Activated naive CD4-positive, alpha-beta T cell (primary cell): Measurements from ENCODE around the gene DICER1.
"Not testable (repeated sequence)": the region's sequence is repeated elsewhere in the genome, so short reads cannot be mapped to it uniquely, and the experiment has no call there.

Experiments used
- DNase-seq, 4 experiments: peaks; one replicate each; lab custom pipeline; 2025; lab: John Stamatoyannopoulos, UW

The DICER1 gene

DNA sequence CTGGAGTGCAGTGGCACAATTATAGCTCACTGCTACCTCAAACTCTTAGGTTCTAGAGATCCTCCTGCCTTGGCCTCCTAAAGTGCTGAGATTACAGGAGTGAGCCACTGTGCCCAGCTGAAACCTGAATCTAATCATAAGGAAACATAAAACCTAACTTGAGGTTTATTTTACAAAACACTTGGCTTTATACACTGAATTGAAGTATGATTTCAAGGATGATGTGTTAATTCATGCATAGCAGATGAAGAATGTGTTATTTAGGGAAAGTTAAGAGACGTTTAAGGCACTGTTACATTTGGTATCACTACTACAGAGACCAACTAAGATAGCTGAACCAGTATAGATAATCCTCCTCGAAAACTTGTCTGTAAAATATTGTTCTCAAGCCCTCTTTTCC, 6.4 kb downstream of the DICER1 start:
- DNase-seq = no peak

DNA sequence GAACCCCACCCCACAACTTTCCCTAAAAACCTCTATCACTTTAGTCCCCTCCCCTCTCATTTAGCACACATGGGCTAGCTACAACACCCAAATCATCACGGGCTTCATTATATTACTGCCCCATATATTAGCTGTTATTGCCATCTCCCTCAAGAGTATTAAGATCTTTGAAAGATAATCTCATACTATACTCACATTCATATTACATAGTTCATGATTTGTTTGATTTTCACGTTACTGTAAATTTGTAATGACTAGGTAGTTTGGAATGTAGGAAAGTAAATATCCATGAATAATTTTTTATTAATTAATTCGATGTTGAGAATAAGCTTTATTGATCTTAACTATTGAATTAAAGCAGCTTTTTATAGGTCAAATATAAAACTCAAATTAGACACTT, 7.9 kb downstream of the DICER1 start:
- DNase-seq = no peak

GRCh38 chr14:95147597-95147996, 9.7 kb downstream of the DICER1 start:
- no peak for DNase-seq

DNA sequence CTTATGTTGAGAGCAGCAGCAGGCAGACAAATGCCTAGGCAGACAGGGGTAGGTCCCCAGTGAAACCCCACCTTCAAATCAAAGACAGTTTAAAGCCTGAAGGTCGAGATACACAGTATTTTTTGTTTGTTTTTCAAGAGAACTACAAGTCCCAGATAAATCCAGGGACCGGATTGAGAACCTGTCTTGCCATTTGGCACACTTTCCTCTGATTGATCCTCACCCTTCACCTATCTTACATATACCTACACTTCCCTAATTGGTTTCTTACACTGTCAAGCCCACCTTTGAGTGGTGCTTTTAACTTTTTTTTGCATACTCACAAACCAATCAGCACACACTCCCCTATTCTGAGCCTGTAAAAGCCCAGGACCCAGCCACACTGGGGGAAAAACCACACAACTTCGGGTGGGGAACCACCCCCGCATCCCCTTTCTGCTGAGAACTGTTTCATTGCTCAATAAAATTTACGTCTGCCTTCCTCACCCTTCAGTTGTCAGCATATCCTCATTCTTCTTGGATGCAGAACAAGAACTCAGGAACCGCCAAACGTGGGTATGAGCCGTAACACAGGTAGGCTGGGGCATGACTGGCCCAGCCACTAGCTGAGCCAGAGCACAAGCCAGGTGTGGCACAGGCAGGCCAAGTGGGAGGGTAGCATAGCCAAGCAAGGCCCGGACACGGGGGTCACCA, 11.1 kb downstream of the DICER1 start:
- no peak for DNase-seq

DNA sequence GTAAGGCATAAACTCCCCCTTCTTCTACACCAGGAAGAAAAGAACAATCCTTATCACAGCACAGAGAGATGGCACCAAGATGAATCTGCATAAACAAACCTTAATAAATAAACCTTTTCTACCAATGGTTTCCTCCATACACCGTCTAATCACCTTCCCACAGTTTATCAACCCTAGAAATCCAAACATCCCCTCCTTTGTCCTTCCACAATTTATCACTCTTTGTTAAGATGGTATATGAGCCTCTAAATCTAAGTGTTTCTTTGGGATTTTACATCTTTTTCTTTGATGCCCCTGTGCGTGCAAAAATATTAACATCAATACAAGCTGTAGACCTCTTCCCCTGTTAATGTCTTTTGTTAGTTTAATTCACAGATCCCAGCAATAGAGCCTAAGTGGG, 12.5 kb downstream of the DICER1 start:
- DNase-seq = no peak

DNA sequence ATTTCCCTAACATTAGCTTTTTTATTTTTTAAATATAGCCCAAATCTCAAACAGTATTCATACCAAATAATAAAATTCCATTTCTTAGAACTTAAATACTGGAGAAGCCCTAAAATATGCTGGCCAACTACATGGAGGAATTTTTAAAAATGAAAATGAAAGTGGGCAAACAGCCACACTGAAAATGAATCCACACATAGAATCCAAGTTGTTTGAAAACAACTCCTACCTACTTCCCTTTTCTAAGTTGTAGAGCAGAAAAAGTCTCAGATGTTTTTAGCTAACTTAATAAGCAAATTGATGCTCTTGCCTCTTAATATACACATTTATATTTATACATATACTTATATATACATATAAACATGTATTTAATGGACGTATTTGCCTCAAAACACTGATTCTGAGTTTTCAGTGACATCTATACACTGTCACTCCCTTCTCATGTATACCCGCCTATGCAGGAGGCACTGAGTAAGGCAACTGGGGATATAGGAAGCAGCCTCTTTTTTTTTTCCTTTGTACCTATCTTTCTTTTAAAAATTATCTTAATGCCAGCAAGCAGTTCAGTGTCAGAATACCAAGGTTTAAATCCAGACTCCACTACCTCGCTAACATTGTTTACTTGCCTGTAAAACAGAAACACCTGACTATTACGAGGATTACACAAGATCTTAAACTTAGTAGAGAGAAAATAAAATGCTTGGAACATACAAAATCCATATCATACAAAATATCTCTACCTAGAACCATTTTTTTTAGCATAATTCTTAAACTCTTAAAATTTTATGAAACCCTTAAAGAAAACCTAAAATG, 13.3 kb downstream of the DICER1 start:
- DNase-seq = no peak

DNA sequence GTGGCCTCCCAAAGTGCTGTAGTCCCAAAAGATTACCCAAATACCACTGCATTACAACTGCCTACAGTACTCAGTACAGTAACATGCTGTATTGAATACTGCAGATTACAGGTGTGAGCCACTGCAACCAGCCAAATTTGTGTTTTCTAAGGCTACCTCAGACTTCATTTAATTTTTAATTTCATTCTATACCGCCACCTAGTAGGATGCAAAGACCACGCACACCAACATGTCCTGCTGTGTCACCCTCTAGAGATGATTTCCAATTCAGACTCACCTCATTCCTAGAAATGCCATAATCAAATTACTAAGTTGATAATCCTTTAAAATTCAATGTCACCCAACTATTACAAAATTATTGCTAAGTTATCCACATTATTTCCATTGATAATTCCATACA, 15.1 kb downstream of the DICER1 start:
- no peak for DNase-seq

- no peak for DNase-seq
These were observed 15.6 kb downstream of the DICER1 start for GRCh38 chr14:95141684-95142083.

DNA sequence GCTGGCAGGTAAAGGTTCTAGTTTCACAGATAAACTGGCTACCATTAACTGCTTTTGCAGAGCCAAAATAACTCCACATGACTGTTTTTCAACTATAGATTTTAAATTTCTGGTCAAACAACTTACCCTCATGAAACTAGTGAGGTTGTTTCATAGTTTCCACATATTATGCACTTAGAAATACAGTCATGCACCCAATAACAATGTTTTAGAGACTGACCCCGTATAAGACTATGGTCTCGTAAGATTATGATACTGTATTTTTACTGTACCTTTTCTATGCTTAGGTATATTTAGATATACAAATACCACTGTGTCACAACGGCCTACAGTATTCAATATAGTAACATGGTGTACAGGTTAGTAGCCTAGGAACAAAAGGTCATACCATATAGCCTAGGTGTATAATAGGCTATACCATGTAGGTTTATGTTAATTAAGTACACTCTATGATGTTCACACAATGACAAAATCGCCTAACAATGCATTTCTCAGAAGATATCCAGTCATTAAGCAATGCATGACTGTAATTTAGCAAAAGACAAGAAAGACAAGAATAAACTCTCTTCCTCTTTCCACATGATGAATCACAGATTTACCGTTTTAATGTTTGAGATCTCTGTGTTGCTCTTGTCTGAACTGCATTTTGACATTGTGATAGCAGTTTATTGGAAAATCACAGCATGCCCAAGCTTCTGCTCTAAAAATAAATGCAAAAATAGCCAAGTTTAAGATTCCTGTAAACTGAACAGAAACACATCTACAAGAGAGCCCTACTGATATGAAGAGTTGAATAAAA, 17.1 kb downstream of the DICER1 start:
- no peak for DNase-seq

DNA sequence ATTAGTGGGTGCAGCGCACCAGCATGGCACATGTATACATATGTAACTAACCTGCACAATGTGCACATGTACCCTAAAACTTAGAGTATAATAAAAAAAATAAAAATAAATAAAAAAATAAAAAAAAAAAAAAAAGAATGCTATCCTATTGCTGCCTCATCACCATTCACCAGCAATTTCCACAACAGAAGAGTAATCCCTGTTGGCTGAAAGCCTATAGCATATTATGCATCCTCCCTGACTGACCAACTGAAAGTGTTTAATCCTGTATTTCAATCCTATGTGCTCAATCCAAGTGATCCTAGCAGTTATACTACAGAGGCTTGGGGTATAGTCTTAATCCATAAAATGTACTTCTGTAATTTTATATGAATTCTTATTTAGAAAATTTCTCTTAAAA, 18.5 kb downstream of the DICER1 start:
- DNase-seq = no peak

DNA sequence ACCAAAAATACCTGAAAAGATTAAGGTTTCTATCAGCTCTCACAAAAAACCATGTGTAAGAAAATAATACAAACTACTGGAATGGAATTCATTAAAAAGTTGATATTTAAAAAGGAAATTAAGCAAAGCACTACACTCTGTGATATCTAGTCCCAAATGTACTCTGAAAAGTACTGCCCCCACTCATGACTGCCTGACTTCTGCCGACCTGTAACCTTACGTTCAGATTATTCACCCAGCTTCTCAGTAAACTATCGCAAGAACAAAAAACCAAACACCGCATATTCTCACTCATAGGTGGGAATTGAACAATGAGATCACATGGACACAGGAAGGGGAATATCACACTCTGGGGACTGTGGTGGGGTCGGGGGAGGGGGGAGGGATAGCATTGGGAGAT, 18.9 kb downstream of the DICER1 start:
- not testable (repeated sequence) for DNase-seq

GRCh38 chr14:95137804-95138167, 19.5 kb downstream of the DICER1 start:
- no peak for DNase-seq

DNA sequence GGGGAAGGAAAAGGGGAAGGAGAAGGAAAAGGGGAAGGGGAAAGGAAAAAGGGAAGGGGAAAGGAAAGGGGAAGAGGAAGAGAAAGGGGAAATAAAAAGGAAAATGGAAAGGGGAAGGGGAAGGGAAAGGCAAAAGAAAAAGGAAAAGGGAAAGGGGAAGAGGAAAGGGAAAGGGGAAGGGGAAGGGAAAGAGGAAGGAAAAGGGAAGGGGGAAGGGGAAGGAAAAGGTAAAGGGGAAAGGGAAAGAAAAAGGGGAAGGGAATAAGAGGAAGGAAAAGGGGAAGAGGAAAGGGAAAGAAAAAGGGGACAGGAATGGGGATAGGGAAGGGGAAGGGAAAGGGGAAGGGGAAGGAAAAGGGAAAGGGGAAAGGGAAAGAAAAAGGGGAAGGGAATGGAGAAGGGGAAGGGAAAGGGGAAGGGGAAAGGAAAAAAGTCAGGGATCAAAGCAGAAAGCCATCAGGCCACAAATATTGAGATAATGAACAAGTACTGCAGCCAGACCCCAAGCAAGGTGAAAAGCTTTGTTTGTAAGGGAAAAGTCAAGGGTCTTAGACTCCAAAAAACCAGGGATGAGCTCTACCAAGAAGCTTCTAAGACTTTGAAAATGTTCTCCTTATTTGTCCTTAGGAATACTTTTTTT, 20.0 kb downstream of the DICER1 start:
- no peak for DNase-seq

GRCh38 chr14:95136631-95137030, 20.7 kb downstream of the DICER1 start:
- no peak for DNase-seq

DNA sequence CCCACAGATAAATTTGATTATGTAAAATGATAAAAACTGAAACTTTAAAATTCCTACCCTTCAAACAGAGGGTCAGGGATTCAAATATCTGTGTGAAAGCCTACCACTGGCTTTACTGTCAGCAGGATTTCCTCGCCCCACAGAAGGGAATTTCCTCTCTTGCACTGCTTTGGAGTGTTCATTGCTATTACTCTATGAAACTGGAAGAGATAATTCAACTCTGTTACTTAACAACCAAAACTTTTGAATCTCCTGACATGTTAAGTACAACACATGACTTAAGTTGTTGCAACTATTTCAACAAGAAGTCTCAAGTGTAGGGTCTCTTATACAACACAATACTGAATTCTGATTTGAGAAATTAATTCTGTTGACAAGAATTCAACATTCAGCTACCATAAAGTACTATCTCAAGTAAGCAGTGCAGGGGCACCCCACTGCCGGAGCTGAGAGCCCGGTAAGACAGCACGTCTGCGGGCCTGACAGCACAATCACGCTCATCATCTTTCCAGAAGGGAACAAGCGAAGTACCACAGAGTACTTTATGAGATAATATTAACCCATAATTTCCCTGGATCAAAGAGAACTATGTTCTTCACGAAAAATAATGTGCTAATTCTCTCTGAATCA, 22.9 kb downstream of the DICER1 start:
- DNase-seq = no peak

DNA sequence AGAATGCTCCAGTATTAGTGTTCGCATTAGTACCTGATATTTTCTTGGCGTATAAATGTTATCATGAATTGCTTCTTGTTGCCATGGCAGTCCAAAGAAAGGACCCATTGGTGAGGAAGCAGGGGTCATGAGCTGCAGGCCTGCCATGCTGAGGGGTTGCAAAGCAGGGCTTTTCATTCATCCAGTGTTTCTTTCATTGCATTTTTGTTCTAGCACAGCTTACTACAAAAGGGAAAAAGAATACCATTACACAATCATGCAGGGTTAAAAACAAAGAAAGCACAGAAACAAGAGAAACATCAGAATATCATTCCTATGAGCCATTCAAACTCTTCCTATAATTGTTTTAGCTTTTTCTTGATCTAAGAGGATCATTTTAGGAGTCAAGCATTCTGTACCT, 24.0 kb downstream of the DICER1 start:
- DNase-seq = no peak

GRCh38 chr14:95132760-95133159, 24.6 kb downstream of the DICER1 start:
- no peak for DNase-seq

DNA sequence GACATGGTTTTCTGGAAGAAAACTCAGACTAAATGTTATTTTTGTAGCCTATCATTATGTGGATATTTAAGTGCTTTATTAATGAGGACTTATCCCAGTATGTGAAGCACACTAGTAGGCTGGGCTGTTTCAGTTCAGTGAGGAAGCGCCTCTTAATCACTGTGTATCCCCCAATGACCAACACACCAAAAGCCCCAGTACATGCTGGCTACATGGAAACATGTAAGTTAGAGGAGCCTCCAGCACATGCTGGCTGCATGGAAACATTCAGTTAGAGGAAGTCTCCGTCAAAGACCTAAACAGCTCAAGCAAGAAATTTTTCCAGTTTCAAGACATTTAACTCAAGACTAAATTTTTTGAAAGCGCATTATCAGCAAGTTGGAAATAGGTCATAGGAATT, 26.8 kb downstream of the DICER1 start:
- no peak for DNase-seq

DNA sequence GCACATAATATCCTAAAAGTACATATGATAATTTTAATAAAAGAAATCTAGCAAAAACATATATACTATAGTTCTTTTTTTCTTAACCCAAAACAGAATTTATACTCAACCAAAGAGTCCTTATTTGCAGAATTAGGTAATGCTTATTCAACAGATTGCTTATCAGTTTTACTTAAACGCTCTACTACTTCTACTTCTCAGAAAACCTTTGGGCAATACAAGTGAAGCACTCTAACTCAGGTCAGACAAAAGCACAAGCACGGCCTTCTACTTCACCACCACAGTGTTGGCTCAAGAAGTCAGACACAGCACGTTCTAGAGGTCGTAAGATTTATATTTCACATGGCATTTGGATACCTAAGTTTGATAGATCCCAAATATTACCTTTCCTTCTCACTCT, 29.2 kb downstream of the DICER1 start:
- no peak for DNase-seq

DNA sequence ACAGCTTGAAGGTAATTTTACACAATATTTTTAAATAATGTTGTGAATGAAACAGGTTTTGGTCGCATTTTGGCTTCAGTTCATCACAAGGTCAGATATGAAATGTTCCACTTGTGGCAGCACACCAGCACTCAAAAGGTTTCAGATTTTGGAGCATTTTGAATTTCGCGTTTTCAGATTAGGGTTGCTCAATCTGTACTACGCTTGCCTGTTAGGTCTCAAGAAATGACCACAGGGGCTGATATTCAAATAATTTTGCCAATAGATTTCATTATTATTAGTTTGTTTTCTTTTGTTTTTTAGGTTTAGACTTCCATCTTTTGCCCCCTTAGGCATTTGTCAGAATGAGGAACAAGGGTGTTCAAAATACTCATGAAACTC, 29.8 kb downstream of the DICER1 start:
- DNase-seq = no peak

DNA sequence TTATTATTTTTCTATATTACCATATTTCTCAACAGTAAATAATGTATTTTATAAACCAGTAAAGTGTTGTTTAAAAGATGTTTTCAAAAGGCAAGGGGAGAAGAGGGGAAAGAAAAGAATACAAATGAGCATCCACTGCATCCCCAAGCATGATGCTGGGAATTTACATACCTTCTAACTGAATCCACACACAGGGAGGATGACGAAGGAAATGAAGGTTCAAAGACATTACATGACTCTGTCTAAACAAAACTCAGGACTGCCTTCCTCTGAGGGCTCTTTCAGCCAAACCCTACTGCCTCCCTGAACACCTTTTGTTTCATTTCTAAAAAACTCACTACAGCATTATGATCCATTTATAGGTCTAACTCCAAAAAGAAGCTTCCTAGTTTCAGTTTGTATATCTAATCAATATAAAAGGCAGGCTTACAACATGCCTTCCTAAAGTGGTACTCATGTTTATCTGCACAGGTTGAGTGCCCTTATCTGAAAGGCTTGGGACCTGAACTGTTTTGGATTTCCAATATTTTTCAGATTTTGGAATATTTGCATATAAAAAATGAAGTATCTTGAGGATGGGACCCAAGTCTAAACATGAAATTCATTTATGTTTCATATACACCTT, 30.3 kb downstream of the DICER1 start:
- no peak for DNase-seq

GRCh38 chr14:95125915-95126314, 31.4 kb downstream of the DICER1 start:
- no peak for DNase-seq
